Transverse colon (tissue), 4 donors: ENCODE data around the gene NFIC.

Experiments used
- EP300 ChIP-seq: sonication (generic); formaldehyde crosslinking; IDR thresholded peaks from one replicate; pipeline ENCODE4 v1.6.1; 2017; ENCODE audit warnings: antibody characterized with exemption, low read depth
- POLR2A ChIP-seq: fragments of 450-650 bp; IDR thresholded peaks from one replicate; pipeline ENCODE4 v1.6.1; 2016; ENCODE audit warnings: antibody characterized with exemption, mild to moderate bottlenecking, moderate library complexity
- POLR2AphosphoS5 ChIP-seq, 3 donors: sonication (generic); formaldehyde crosslinking; IDR thresholded peaks; one replicate each; pipeline ENCODE4 v1.6.1; 2016; ENCODE audit warnings: antibody characterized with exemption in 3 of 3
- TF ChIP-seq, protein P1 (sequence below), 5 experiments: fragments of 200-600 bp in 3 of 5; fragments of 450-650 bp in 2 of 5; sonication (generic) in 3 of 5; IDR thresholded peaks; 1 replicate in 2 of 5; 2 replicates in 3 of 5; pipeline ENCODE4 v1.5.1; 2016 to 2017; ENCODE audit warnings: antibody characterized with exemption in 5 of 5, inconsistent platforms in 3 of 5, mild to moderate bottlenecking in 2 of 5, moderate library complexity in 1 of 5

DNA sequence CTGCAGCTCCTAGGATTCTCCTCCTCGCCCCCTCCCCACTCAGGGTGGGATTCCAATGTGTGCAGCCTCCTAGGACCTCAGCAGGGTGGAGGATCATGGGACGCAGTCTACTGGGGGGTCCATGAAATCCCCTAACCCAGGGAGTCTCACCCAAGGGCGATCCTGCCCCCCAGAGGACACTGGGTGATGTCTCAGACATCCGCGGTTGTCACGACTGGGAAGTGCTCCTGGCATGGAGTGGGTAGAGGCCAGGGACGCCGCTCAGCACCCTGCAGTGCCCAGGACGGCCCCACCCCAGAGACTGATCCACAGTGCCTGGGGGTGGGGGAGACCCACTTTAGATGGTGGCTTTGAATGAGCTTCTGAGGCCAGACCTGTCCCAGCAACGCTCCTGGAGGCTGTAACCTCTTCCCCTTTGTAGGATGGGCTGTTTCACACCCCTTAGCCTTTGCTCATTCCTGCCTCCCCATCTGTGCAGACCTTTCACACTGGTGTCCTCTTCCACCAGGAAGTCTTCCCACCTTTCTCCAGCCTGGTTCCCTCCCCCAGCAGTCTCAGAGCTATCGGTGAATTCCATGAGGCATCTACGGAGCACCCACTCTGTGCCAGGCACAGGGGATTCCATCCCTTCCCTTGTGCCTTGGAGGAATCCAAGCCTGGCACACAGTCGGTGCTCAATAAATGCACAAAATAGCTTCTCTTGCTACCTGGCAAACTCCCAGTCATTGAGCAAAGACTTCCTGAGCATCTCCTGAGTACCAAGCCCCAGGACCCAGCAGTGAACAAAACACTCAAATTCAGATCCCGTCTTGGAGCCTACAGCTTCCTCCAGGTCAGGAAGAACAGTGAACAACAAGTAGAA is 103.5 kb downstream of the NFIC start:
- TF ChIP-seq, protein P1, sequence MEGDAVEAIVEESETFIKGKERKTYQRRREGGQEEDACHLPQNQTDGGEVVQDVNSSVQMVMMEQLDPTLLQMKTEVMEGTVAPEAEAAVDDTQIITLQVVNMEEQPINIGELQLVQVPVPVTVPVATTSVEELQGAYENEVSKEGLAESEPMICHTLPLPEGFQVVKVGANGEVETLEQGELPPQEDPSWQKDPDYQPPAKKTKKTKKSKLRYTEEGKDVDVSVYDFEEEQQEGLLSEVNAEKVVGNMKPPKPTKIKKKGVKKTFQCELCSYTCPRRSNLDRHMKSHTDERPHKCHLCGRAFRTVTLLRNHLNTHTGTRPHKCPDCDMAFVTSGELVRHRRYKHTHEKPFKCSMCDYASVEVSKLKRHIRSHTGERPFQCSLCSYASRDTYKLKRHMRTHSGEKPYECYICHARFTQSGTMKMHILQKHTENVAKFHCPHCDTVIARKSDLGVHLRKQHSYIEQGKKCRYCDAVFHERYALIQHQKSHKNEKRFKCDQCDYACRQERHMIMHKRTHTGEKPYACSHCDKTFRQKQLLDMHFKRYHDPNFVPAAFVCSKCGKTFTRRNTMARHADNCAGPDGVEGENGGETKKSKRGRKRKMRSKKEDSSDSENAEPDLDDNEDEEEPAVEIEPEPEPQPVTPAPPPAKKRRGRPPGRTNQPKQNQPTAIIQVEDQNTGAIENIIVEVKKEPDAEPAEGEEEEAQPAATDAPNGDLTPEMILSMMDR (IDR thresholded peaks at IDR 0.05), result no peak
- no peak for TF ChIP-seq POLR2A
- peak in 1 of 3 donors; percentile 16 for TF ChIP-seq POLR2AphosphoS5 (IDR thresholded peaks at IDR 0.05)
- no peak for TF ChIP-seq EP300
